GM18499 (cell line): ENCODE measurements around the gene DIP2C.

Experiments
- ATAC-seq: cut with Tn5 transposase; IDR thresholded peaks from one replicate; pipeline ENCODE4 v1.9.1; 2021; ENCODE audit warnings: moderate number of reproducible peaks; ENCODE audit not compliant: insufficient read depth, unreplicated experiment

The DIP2C gene

GRCh38 chr10:560314-560992 lies 129.0 kb downstream of the DIP2C start:
- ATAC-seq = no peak

- ATAC-seq = no peak
Observed at GRCh38 chr10:559767-560047, 129.8 kb downstream of the DIP2C start.

- no peak for ATAC-seq
Observed at GRCh38 chr10:558891-559766, 130.3 kb downstream of the DIP2C start.

- no peak for ATAC-seq
Observed at GRCh38 chr10:558364-558763, 131.1 kb downstream of the DIP2C start.

GRCh38 chr10:557792-558328 lies 131.6 kb downstream of the DIP2C start:
- ATAC-seq = no peak

- ATAC-seq = no peak
Observed at GRCh38 chr10:556971-557637, 132.4 kb downstream of the DIP2C start.

- ATAC-seq = no peak
Observed at GRCh38 chr10:555682-556350, 133.7 kb downstream of the DIP2C start.

- ATAC-seq = no peak
Observed at GRCh38 chr10:555281-555680, 134.2 kb downstream of the DIP2C start.

GRCh38 chr10:554182-554848 lies 135.2 kb downstream of the DIP2C start:
- no peak for ATAC-seq

- ATAC-seq = no peak
Observed at GRCh38 chr10:553233-553632, 136.2 kb downstream of the DIP2C start.

- no peak for ATAC-seq
Observed at GRCh38 chr10:552679-553078, 136.8 kb downstream of the DIP2C start.

- no peak for ATAC-seq
Observed at GRCh38 chr10:551373-552252, 137.9 kb downstream of the DIP2C start.

GRCh38 chr10:550665-551372 lies 138.6 kb downstream of the DIP2C start:
- ATAC-seq = no peak

- no peak for ATAC-seq
Observed at GRCh38 chr10:549391-549790, 140.1 kb downstream of the DIP2C start.

- ATAC-seq = no peak
Observed at GRCh38 chr10:548238-548901, 141.1 kb downstream of the DIP2C start.

- no peak for ATAC-seq
Observed at GRCh38 chr10:547591-548081, 141.8 kb downstream of the DIP2C start.

GRCh38 chr10:546971-547590 lies 142.4 kb downstream of the DIP2C start:
- ATAC-seq = no peak
